Neural progenitor cell (in vitro differentiated cells): ENCODE results near the gene WDR7.

Experiments used
- CTCF ChIP-seq: fragments of 200-600 bp; sonication (generic); IDR thresholded peaks from 2 replicates; pipeline ENCODE4 v1.5.1; 2017; ENCODE audit warnings: antibody characterized with exemption, mild to moderate bottlenecking
- EZH2 ChIP-seq: fragments of 200-600 bp; sonication (generic); IDR thresholded peaks from 2 replicates; pipeline ENCODE4 v1.6.1; 2017; ENCODE audit warnings: antibody characterized with exemption, mild to moderate bottlenecking, moderate library complexity

- no peak for TF ChIP-seq CTCF
- no peak for TF ChIP-seq EZH2
These were observed 283.7 kb downstream of the WDR7 start for GRCh38 chr18:56934906-56935305.
